GM21360 (cell line): ENCODE measurements around the gene MPL.

Source experiments
- ATAC-seq: cut with Tn5 transposase; IDR thresholded peaks from one replicate; pipeline ENCODE4 v1.9.1; 2021; ENCODE audit warnings: mild to moderate bottlenecking, moderate library complexity; ENCODE audit not compliant: unreplicated experiment

Gene MPL

GRCh38 chr1:43402089-43402865 is 64.7 kb downstream of the MPL start:
- ATAC-seq, result no peak
